ENCODE data around the gene NOL4L.
"Not testable (repeated sequence)": the region's sequence is repeated elsewhere in the genome, so short reads cannot be mapped to it uniquely, and the experiment has no call there.

The NOL4L gene

GRCh38 chr20:32596681-32597252, 11.6 kb upstream of the NOL4L start:
- DNase-seq (ENCODE audit: low spot score), result no peak

GRCh38 chr20:32595143-32595542, 10.0 kb upstream of the NOL4L start:
- no peak for DNase-seq (ENCODE audit: low spot score)

- not testable (repeated sequence) for DNase-seq (ENCODE audit: low spot score)
Observed at GRCh38 chr20:32594669-32595068, 9.5 kb upstream of the NOL4L start.

- DNase-seq (ENCODE audit: low spot score), result no peak
Observed at GRCh38 chr20:32594204-32594603, 9.1 kb upstream of the NOL4L start.

GRCh38 chr20:32592616-32593015, 7.5 kb upstream of the NOL4L start:
- DNase-seq (ENCODE audit: low spot score), result not testable (repeated sequence)

GRCh38 chr20:32592022-32592421, 6.9 kb upstream of the NOL4L start:
- DNase-seq (ENCODE audit: low spot score), result no peak

GRCh38 chr20:32589769-32590168, 4.6 kb upstream of the NOL4L start:
- no peak for DNase-seq (ENCODE audit: low spot score)

GRCh38 chr20:32589256-32589655, 4.1 kb upstream of the NOL4L start:
- no peak for DNase-seq (ENCODE audit: low spot score)

GRCh38 chr20:32588040-32588439, 2.9 kb upstream of the NOL4L start:
- DNase-seq (ENCODE audit: low spot score), result no peak

GRCh38 chr20:32586291-32586690, 1.2 kb upstream of the NOL4L start:
- no peak for DNase-seq (ENCODE audit: low spot score)

GRCh38 chr20:32585586-32586127, 524 bp upstream of the NOL4L start:
- DNase-seq (ENCODE audit: low spot score), result no peak

- no peak for DNase-seq (ENCODE audit: low spot score)
Observed at GRCh38 chr20:32583581-32584070, 1.5 kb downstream of the NOL4L start.

GRCh38 chr20:32582659-32583580, 2.2 kb downstream of the NOL4L start:
- no peak for DNase-seq (ENCODE audit: low spot score)

GRCh38 chr20:32581839-32582658, 3.1 kb downstream of the NOL4L start:
- no peak for DNase-seq (ENCODE audit: low spot score)

GRCh38 chr20:32580970-32581838, 3.9 kb downstream of the NOL4L start:
- DNase-seq (ENCODE audit: low spot score), result no peak

GRCh38 chr20:32580219-32580969, 4.7 kb downstream of the NOL4L start:
- DNase-seq (ENCODE audit: low spot score), result no peak

GRCh38 chr20:32578840-32579390, 6.2 kb downstream of the NOL4L start:
- no peak for DNase-seq (ENCODE audit: low spot score)

- not testable (repeated sequence) for DNase-seq (ENCODE audit: low spot score)
Observed at GRCh38 chr20:32578062-32578461, 7.1 kb downstream of the NOL4L start.

- no peak for DNase-seq (ENCODE audit: low spot score)
Observed at GRCh38 chr20:32577657-32578056, 7.5 kb downstream of the NOL4L start.

GRCh38 chr20:32577023-32577422, 8.1 kb downstream of the NOL4L start:
- no peak for DNase-seq (ENCODE audit: low spot score)
